Activated naive CD8-positive, alpha-beta T cell (primary cell): ENCODE measurements around the gene TINAGL1.

ENCODE experiments used
- H3K27ac Mint-ChIP-seq: one replicate; pipeline ENCODE4 v1.8.0; 2021; ENCODE audit warnings: mixed read lengths
- H3K27me3 Mint-ChIP-seq: one replicate; pipeline ENCODE4 v1.8.0; 2021; ENCODE audit warnings: mixed read lengths
- H3K36me3 Mint-ChIP-seq: one replicate; pipeline ENCODE4 v1.8.0; 2021; ENCODE audit warnings: mixed read lengths
- H3K4me1 Mint-ChIP-seq: one replicate; pipeline ENCODE4 v1.8.0; 2021; ENCODE audit warnings: low read depth, mixed read lengths
- H3K4me3 Mint-ChIP-seq: one replicate; pipeline ENCODE4 v1.8.0; 2021; ENCODE audit warnings: mild to moderate bottlenecking, mixed read lengths
- H3K9me3 Mint-ChIP-seq: one replicate; pipeline ENCODE4 v1.8.0; 2021; ENCODE audit warnings: low read depth, mixed read lengths

The TINAGL1 gene, protein sequence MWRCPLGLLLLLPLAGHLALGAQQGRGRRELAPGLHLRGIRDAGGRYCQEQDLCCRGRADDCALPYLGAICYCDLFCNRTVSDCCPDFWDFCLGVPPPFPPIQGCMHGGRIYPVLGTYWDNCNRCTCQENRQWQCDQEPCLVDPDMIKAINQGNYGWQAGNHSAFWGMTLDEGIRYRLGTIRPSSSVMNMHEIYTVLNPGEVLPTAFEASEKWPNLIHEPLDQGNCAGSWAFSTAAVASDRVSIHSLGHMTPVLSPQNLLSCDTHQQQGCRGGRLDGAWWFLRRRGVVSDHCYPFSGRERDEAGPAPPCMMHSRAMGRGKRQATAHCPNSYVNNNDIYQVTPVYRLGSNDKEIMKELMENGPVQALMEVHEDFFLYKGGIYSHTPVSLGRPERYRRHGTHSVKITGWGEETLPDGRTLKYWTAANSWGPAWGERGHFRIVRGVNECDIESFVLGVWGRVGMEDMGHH

DNA sequence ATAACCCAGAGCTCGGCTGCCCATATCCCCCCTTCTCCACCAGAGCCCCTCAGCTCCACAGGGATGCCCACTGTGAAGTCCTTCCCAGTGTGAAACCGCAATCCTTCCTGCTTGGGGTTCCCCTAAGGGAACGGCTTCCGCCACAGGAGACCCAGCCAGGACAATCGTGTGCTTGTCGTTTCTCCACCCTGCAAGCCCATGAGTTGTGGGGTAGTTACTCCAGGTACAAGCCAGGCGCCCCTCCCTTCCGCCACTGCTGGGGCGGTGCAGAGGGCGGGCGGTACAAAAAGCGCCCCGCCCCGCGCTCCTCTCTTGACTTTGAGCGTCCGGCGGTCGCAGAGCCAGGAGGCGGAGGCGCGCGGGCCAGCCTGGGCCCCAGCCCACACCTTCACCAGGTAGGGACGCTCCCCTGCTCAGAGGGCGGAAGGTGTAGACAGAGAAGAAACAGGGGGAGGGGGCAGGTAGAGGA is at the start of gene TINAGL1:
Gene TINAGL1 (plus strand): TSS at position 315 of the 469 bp plus-strand sequence. CDS start 634 bp downstream, outside the sequence.
- Mint-ChIP-seq H3K36me3 (no peaks in the 10 kb centered on the region), H3K4me3 (no peak within 1 kb of the TSS), H3K27ac (no peak within 1 kb of the TSS), H3K27me3 (peaks cover 9% of the 10 kb centered on the region), H3K4me1 (no peaks in the 10 kb centered on the region), H3K9me3 (no peaks in the 10 kb centered on the region)

DNA sequence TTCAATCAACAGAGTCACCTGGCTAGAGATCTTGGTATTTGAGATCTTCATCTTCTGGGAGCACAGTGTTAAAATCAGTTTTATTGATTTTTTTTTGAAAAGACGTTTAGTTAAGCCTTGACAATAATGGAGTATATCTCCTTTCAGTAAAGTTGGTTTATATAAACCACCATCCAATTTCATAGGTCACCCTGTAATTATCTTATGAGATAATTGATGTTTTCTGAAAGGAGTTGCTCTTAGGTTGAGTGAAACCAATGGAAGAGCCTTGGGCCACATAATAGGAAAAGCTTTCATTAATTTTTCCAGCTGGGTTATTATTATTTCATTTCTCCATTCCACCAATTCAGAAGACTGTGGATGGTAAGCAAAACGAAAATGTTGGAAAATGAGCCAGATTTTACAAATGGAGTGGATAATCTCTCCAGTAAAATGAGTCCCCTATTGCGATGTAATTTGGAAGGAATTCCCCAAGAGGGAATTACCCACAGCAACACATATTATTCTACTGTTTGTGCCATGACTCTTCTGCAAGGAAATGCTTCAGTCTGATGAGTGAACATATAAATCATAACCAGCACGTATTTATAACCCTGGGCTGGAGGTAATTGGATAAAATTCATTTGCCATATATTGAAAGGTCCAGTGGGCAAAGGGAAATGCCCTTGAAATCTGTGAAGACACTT is 46.2 kb upstream of the TINAGL1 start:
- no peaks in the 10 kb centered on the region for H3K9me3 Mint-ChIP-seq
- H3K4me1 Mint-ChIP-seq, result peaks cover under 1% of the 10 kb centered on the region
- H3K27ac Mint-ChIP-seq, result no peak overlapping the region
- no peak overlapping the region for H3K4me3 Mint-ChIP-seq
- no peaks in the 10 kb centered on the region for H3K36me3 Mint-ChIP-seq
- peaks cover 5% of the 10 kb centered on the region for H3K27me3 Mint-ChIP-seq

DNA sequence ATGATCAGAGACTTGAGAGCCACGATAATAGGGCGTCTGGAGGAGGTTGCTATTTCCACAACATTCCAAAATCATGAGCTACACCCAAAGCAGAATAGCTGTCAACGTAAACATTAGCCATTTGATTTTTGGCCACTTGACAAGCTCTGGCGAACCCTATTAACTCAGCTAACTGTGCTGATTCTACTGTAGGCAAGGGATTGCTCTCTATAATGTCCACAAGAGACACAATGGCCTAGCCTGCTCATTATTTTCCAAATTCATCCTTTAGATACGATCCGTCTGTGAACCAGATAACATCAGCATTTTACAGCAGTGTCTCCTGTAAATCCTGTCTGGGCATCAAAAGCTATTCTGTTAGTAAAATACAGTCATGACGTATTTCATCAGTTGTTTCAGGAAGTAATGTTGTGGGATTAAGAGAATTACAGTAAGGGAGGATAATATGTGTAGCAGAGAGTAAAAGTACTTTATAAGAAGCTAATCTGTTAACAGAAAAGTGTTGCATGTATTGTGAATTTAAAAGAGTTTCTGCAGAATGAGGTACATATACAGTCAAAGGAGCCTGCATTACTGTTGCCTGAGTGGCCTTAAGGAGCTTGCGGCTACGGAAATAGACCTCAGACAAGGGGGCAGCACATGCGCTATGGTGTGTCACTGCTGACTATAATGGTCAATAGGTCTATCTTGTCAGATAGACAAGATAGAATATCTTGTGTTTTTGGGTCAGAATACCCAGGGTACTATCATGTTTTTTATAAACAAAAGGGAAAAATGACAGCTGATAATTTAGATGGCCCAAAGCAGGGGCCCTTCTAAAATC is 44.9 kb upstream of the TINAGL1 start:
- no peaks in the 10 kb centered on the region for H3K9me3 Mint-ChIP-seq
- no peaks in the 10 kb centered on the region for H3K36me3 Mint-ChIP-seq
- H3K4me1 Mint-ChIP-seq, result peaks cover 12% of the 10 kb centered on the region
- peaks cover 8% of the 10 kb centered on the region for H3K27me3 Mint-ChIP-seq
- no peak overlapping the region for H3K4me3 Mint-ChIP-seq
- no peak overlapping the region for H3K27ac Mint-ChIP-seq

DNA sequence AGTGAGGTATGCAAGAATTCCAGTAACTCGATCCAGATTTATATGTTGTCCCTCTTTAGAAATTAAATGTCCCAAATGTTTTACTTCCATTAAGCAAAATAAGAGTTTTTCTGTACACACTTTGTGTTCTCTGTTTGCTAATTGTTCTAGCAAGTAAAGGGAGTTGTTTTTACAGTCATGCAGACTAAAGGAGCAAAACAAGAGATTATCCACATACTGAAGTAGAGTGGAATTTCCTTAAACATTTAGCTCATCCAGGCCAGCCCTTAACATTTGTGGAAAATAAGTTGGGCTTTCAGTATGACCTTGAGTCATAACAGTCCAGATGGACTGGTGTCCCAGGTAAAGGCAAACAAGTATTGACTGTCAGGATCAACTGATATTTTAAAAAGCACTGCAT is 44.1 kb upstream of the TINAGL1 start:
- Mint-ChIP-seq H3K27me3 (peaks cover 8% of the 10 kb centered on the region), H3K36me3 (no peaks in the 10 kb centered on the region), H3K9me3 (no peaks in the 10 kb centered on the region), H3K27ac (no peak overlapping the region), H3K4me3 (no peak overlapping the region), H3K4me1 (peaks cover 15% of the 10 kb centered on the region)

DNA sequence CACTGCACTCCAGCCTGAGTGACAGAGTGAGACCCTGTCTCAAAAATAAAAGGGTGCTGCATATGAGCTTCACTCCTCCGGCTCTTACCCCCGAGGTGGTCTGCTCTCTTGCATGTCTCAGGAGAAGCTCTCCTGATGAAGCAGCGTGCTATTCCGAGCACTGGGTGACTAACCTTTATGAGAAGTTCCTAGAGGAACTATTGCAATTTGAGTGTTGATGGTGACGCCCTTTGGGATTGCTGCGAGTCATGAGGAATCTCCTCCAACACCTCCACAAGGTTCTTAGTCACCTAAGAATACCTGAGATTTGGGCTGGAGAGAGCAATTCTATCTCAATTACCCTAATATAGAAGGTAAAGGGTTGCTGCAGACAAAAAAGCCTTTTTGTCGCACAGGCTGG is 40.8 kb upstream of the TINAGL1 start:
- Mint-ChIP-seq H3K27me3 (peaks cover 8% of the 10 kb centered on the region), H3K4me1 (peaks cover 15% of the 10 kb centered on the region), H3K4me3 (peak overlapping the region; percentile 69), H3K9me3 (no peaks in the 10 kb centered on the region), H3K27ac (no peak overlapping the region), H3K36me3 (no peaks in the 10 kb centered on the region)

DNA sequence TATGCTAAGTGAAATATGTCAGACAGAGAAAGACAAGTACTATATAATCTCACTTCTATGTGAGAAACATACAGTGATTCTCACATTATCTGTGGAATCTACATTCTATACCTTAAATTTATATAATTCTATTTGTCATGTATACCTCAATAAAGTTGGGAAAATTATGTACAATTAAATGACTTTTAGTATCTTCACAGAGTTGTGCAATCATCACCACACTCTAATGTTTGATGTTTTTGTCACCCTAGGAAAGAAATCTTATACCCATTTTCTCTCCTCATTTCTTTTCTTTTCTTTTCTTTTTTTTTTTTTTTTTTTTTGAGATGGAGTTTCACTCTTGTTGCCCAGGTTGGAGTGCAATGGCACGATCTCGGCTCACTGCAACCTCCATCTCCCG is 37.0 kb upstream of the TINAGL1 start:
- H3K9me3 Mint-ChIP-seq, result peaks cover 5% of the 10 kb centered on the region
- no peak overlapping the region for H3K4me3 Mint-ChIP-seq
- H3K36me3 Mint-ChIP-seq, result no peaks in the 10 kb centered on the region
- peaks cover 8% of the 10 kb centered on the region for H3K27me3 Mint-ChIP-seq
- peaks cover 15% of the 10 kb centered on the region for H3K4me1 Mint-ChIP-seq
- H3K27ac Mint-ChIP-seq, result no peak overlapping the region

DNA sequence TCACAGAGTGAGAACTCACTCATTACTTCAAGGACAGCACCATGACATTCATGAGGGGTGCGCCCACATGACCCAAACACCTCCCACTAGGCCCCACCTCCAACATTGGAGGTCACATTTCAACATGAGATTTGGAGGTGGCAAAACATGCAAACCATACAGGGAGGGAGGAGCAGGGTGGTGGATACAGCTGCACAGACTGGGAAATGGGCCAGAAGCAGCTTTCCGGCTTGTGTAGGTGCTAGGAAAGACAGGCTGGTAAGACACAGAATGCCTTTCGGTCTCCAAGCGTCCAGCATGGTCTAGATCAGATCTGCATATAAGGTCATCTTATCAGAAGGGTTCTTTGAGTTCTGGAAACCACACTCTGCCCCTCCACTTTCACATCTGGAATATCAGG is 35.1 kb upstream of the TINAGL1 start:
- Mint-ChIP-seq H3K27ac (no peak overlapping the region), H3K4me3 (no peak overlapping the region), H3K4me1 (peaks cover 4% of the 10 kb centered on the region), H3K9me3 (peaks cover 5% of the 10 kb centered on the region), H3K27me3 (no peaks in the 10 kb centered on the region), H3K36me3 (no peaks in the 10 kb centered on the region)

DNA sequence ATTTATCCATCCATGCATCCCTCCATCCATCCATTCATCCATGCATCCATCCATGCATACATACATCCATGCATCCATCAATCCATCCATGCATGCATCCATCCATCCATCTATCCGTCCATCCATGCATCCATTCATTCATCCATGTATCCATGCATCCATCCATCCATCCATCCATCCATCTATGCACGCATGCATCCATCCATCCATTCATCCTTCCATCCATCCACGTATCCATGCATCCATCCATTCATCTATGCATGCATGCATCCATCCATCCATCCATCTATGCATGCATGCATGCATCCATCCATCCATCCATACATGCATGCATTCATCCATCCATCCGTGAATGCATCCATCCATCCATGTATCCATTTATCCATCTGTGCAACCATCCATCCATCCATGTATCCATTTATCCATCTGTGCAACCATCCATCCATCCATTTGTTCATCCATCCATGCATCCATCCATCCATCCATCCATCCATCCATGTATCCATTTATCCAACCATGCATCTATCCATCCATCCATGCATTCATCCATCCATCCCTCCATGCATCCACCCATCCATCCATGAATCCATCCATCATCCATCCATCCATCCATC is 30.3 kb upstream of the TINAGL1 start:
- Mint-ChIP-seq H3K27ac (no peak overlapping the region), H3K4me3 (no peak overlapping the region), H3K4me1 (peaks cover 10% of the 10 kb centered on the region)

DNA sequence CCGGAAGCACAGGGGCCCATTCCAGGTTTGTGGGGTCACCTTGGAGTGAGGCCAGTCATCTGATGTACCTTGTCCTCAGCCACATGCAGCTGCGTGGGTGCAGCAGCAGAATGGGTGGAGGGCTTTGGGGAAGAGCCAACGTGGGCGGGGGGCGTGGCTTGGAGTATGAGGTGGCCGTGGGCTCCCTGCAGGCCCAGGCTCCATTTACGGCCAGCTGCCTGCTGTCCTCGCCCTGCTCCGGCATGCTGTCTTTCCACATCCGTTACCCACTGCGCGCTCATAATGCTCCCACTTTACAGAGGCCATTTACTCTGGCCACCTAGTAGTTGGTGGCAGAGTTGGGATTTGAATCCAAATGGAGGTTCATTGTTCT is 27.8 kb upstream of the TINAGL1 start:
- no peak overlapping the region for H3K4me3 Mint-ChIP-seq
- H3K36me3 Mint-ChIP-seq, result no peaks in the 10 kb centered on the region

More for the DNA sequence above, 30.3 kb upstream of the TINAGL1 start:
- Mint-ChIP-seq H3K9me3 (peaks cover 5% of the 10 kb centered on the region), H3K27me3 (peaks cover 6% of the 10 kb centered on the region), H3K36me3 (no peaks in the 10 kb centered on the region)

DNA sequence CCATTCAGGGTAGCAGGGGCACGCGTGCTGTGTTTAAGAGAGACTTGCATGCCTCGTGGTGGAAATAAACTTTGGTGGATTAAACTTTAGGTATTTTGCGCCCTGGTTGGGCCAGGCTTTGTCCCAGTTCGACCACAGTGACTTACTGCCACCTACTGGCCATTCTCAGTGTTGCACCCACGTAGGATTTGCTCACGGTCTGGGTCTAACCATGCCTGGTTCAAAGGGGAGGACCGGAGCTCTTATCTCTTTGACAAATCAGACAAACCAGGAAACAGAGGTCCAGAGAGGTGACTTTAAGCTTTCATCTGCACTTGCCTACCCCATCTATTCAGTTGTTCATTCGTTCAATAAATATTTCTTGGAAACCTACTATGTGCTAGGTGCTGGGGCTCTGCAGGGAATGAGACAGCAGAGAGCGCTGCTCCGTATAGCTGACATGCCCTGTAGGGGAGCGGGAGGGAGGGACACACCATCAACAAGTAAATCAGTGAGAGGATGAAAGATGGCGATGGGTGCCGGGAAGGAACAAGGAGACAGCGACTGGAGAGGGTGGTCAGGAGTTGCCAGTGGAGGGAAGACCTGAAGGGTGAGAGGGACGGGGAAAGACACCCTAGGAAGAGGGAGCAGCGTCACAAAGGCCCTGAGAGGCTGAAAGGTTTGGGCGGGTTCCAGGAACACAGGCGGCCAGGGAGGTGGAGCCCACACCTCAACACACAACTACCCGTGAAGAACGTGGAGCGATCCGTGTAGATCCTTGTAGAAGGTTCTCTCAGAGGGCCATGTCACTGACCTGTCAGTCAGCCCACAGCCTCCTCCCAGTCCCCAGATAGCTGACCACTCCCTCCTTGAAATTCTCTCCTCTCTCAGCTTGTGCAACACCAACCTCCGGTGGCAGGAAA is 27.2 kb upstream of the TINAGL1 start:
- Mint-ChIP-seq H3K36me3 (no peaks in the 10 kb centered on the region), H3K9me3 (no peaks in the 10 kb centered on the region), H3K4me1 (peaks cover 10% of the 10 kb centered on the region), H3K27me3 (peaks cover 6% of the 10 kb centered on the region), H3K4me3 (peak overlapping the region; percentile 35), H3K27ac (no peak overlapping the region)

More for the DNA sequence above, 27.8 kb upstream of the TINAGL1 start:
- Mint-ChIP-seq H3K9me3 (no peaks in the 10 kb centered on the region), H3K4me1 (peaks cover 10% of the 10 kb centered on the region), H3K27me3 (peaks cover 6% of the 10 kb centered on the region), H3K27ac (no peak overlapping the region)

DNA sequence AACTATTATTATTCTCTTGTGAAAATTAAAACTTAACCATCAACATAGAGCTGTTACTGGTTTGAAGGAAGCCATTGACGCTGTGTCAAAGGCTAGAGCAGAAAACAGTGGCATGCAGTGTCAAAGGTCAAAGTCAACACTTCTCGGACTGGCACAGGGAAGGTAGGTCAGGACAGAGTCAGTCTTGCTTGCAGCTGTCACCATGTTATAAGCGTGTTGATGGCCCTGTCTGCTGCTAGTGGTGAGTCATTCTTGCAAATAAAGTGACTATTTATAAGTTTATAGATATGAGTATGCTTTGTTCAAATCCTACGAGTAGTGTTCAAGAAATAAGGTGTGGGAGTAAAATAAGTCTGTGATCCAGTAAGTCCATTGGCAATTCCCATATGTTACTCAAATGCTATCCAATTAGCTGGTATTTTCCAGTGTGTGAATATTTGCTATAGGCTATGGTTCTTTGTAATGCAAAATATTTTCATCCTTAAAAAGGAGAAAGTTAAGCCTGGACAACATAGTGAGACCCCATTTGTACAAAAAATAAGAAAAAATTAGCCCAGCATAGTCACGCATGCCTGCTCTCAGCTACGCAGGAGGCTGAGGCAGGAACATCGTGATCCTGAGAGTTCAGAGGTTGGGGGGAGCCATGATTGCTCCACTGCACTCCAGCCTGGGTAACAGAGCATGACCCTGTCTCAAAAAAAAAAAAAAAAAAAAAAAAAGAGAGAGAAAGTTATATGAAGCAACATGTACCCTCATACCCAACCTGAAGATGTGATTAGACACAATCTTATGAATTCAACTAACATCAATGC is 26.3 kb upstream of the TINAGL1 start:
- H3K27ac Mint-ChIP-seq, result no peak overlapping the region
- peaks cover 6% of the 10 kb centered on the region for H3K27me3 Mint-ChIP-seq
- no peak overlapping the region for H3K4me3 Mint-ChIP-seq
- no peaks in the 10 kb centered on the region for H3K36me3 Mint-ChIP-seq
- peaks cover 10% of the 10 kb centered on the region for H3K4me1 Mint-ChIP-seq
- H3K9me3 Mint-ChIP-seq, result no peaks in the 10 kb centered on the region

DNA sequence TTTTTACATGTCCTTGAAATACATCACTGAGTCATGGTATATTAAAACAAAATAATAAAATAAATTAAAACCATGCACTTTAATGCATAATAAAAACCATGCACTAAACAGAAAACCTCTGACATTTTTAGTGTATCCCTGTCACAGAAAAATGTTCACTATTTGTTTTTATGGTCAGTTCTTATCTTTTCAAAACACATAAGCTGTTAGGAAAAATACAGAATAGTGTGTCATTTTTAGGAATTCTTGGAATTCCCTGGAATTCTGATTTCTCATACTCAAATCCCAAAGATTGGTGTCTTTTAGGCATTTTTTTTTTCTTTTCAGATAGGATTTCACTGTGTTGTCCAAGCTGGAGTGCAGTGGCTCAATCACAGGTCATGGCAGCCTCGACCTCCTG is 25.1 kb upstream of the TINAGL1 start:
- Mint-ChIP-seq H3K27ac (no peak overlapping the region), H3K4me1 (peaks cover 10% of the 10 kb centered on the region), H3K36me3 (no peaks in the 10 kb centered on the region), H3K4me3 (no peak overlapping the region), H3K27me3 (peaks cover 6% of the 10 kb centered on the region), H3K9me3 (no peaks in the 10 kb centered on the region)

DNA sequence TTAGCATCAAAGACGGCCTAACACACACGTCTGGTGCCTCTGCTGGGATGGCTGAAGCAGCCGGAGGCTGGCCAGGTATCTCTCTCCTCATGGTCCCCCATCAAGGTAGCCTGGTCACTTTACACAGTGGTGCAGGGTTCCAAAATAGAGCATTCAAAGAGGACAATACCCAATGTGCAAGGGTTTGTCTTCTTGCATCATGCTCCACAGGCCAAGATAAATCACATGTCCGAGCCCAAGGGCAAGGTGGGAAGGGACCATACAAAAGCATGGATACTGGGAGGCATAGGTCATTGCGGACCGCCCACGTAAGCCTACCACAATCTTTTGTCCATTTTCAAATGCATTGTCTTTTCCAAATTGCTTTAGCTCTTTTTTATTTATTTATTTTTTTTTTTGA is 23.8 kb upstream of the TINAGL1 start:
- Mint-ChIP-seq H3K27me3 (peaks cover 6% of the 10 kb centered on the region), H3K4me1 (peaks cover 10% of the 10 kb centered on the region), H3K27ac (no peak overlapping the region)

More for the DNA sequence above, 23.8 kb upstream of the TINAGL1 start:
- Mint-ChIP-seq H3K9me3 (no peaks in the 10 kb centered on the region), H3K36me3 (no peaks in the 10 kb centered on the region), H3K4me3 (no peak overlapping the region)
